Posterior vena cava (tissue), 2 donors: Measurements from ENCODE around the gene RGS3. TPM values are rescaled to one million over a fixed set of nuclear protein-coding genes. Genes with fewer than 3 reads are reported as not detected.

ENCODE experiments used
- DNase-seq: peaks from one replicate; pipeline ENCODE4 v3.0.0-alpha.2; 2020; ENCODE audit warnings: low spot score
- intact Hi-C, 2 donors: fragments of 100-400 bp; cut with DNase I; formaldehyde crosslinking; loops; one replicate each; pipeline versions ENCODE4 v1.14.1 to v1.14.2; 2022 to 2023
- total RNA-seq, 2 donors: library from RNA; stranded (reverse); fragmentation: NEBNext Ultra II Directional; extraction: Animal tissue kit (Norgen Biotek cat#: 25700); gene quantifications; one replicate each; pipeline ENCODE4 v1.2.1, GENCODE V29; 2021
- donor health status: DM: yes; HTN: yes; CAD: no.
- donor health status: DM: yes; HTN: yes; CAD: no.

Gene RGS3
- total RNA-seq, 2 donors from 2014 or later: 66.2 to 71.4 TPM

DNA sequence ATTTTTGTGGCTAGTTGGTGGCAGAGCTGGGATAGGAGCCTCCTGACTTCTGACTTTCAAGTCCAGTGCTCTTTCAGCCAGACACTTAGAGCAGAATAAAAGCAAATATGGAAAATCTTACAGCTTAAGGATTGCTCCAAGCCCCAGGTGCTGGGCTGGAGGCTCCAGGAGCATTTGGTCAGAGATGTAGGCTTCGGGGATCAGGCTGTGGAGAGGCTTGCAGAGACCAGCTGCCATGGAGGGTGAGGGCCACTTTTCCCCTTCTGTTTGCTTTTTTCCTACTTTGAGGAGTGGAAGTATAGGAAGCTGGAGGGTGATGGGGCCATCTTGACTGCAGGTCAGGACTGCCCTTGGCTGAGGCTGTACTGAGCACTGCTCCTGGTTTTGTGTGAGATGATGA, 58.9 kb downstream of the RGS3 start:
- intact Hi-C loops: no loop called here
- no peak for DNase-seq

DNA sequence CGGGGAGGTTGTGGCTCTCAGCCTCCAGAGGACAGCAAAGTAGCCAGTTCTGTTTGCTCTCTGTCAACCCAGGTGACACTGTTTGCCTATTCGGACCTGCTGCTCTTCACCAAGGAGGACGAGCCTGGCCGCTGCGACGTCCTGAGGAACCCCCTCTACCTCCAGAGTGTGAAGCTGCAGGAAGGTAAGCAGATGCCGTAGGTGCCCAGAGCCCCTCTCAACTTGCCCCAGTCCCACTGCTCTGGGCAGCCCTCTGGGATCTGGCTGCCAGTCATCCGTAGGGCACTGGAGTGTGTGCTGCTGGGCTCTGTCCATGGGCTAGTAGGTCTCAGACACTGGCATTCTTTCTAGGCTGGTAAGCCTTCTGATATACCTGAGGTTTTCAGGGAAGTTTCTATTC, 59.3 kb downstream of the RGS3 start:
- no peak for DNase-seq
- intact Hi-C loops: no loop called here

DNA sequence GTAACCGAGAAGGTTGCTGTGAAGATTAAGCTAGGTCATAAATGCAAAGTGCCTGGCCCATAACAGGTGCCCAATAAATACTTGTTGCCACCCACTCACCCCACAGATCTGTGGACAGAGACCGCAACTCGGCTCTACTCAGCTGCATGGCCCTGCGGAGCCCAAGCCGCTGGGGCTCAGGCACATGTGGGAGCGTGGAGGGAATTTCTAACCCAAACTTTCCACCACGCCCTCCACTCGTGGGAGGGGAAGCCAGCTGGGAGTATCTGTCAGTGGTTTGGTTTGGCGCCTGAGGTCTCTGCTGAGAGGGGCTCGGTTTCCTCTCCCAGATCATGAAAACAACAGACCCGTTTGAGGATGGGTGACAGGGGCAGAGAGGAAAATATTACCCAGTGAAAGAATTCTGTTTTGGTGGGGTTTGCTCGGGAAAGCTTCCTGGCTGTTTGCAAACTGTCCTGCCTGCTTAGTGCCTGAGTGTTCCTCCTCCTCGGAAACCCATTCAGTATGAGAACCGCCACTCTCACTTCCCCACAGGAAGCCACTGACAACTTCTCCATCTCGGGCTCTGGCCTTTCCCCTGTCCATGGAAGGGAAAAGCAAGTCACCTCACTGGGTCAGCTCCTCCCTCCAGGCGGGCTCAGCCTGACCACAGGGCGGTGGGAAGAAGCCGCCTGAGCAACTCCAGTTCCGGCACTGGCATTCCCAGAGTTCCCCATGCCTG, 60.1 kb downstream of the RGS3 start:
- intact Hi-C loops: no loop called here

DNA sequence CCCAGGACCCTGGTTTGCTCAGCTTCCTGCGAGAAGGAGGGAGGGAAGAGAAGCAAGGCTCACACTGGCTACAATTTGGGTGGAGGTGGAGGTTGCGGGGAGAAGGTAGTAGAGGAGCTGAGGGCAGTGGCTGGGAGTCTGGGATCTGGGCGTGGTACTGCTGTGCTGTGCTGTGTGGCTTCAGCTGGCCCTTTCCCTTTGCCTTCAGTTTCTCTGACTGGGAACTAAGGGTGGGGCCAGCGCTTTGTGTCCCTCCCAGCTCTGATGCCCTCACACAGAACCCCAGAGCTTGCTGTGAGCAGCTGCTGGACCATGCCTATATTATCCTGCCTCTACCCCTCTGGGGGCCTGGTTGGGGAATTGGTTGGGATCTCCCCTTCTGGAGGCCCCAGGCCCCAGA, 60.9 kb downstream of the RGS3 start:
- no peak for DNase-seq
- intact Hi-C loops: no loop called here

More for the DNA sequence above, 60.1 kb downstream of the RGS3 start:
- DNase-seq: no peak

DNA sequence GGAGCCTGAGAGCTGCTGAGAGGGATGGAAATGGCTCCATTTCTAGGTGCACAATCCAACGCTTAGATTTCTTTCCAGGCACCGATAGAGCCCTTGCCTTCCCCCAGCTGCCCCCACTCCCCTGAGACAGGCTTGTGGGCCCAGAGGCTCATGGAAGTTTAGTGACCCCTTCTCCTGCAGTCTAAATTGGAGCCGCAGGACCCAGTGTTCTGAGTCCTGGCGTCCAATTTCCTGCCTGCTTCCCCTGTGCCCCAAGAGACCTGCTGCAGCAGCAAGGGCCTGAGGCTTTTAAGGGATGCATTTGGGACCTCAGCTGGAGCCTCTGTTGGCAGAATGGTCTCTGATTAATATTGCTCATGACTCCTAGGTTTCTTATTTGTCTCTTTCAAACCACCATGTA, 61.7 kb downstream of the RGS3 start:
- intact Hi-C loops: no loop called here
- no peak for DNase-seq

DNA sequence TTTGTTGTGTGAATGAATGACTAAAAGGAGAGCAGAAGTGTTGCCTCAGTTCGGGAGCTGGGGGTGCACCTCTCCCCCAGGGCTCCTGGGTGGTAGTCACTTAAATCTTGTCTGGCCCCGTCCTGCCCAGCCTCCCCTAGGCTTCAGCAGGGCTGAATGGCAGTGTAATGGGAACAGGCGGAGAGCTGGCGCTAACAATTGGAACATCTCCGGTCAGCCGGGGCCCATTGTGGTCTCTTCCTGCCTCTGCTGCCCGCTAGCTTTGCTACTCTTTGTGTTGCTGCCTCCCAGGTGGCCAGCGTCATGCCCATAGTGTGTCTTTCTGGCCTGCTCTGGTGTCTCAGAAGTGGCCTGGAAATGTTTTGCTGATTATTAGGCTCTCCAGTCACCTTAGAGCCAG, 62.3 kb downstream of the RGS3 start:
- intact Hi-C loops: no loop called here

GRCh38 chr9:113526231-113526746, 62.8 kb downstream of the RGS3 start:
- intact Hi-C loops: no loop called here
- DNase-seq: no peak

More for the DNA sequence above, 62.3 kb downstream of the RGS3 start:
- no peak for DNase-seq

DNA sequence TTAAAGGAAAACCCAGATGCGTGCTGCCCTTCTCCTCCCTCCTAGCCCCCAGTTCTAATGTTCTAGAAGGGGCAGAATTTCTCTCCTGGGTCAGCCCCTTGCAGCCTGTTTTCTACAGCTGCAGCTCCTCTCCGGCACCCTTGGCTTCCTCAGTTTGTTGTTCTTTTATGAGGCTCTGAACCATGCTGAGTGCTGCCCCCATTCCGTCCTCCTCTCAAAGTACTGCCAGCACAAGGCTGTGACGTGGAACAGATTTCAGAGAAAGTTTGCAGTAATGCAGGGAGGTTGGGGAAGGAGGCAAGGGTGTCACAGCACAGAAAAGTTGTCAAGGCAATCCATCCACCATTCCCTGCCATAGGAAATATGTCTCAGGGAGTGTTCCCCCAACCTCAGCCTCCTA, 63.3 kb downstream of the RGS3 start:
- intact Hi-C loops: no loop called here
- DNase-seq: no peak

DNA sequence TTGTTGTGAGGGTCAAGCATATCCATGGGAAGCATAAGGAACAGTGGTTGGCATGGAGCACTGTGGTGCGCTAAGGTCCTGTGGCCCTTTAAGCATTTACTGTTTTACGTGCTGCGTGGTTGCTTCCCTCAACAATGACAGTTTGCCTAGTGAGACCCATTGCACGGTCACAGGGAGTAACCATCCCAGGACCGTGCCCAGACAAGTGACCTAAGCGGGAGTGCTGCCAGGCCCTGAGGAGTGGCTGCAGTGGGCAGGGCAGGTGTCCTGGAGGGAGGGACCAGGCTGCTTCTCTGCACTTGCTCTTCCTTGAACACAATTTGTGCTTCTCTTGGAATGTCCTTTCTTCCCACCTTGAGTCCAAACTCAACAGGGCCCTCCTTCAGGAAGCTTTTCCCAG, 64.6 kb downstream of the RGS3 start:
- DNase-seq: no peak
- intact Hi-C loops: no loop called here

DNA sequence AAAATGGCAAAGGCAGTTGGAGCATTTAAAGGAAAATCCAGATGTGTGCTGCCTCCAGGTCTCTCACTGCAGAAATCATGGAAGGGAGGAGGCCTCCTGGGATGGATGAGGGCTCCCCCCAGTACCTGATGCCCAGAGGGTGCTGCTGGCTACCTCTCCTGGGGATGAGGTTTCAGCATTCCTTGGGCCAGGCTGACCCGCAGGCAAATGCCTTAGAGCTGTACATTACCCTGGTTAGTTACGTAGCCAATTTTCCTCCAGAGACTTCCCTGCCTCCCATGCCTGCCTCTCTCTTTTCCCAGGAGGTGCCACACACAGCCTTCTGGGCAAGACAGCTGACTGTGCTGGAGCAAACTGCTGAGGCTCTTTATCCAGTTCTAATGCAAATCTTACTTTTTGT, 65.3 kb downstream of the RGS3 start:
- peak; percentile 40 for DNase-seq
- intact Hi-C loops: no loop called here

DNA sequence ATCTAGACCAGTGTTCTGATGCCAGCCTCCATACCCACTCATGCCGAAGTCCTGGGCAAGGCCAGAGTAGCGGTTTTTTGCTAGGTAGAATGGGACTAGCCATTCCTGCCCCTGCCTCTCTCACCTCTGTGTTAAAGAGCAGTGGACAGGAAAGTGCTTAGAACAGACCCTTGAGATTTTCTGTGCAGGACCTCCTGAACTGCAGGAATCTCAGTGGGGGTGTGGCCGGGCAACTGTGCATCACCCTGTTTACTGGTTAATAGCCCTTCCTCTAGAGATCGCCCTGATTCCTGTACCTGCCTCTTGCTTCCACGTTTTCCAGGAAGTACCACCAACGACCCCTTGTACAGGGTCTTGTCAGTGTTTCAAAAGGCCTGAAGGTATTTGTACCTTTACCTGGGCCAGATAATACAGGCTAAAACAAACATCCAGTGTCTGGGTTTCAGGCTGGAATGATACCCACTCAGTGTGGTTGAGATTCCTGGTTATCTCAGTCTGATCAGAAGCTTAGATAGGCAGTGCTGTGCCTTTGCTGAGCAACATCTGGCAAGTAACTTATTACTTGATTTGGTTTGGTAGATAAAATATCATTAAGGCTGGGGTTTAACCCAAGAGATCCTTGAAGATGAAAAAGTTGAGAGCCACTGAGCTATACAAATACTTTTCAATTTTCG, 65.9 kb downstream of the RGS3 start:
- peak; percentile 40 for DNase-seq
- intact Hi-C loops: no loop called here

GRCh38 chr9:113530022-113530635, 66.6 kb downstream of the RGS3 start:
- DNase-seq: peak; percentile 40
- intact Hi-C loops: no loop called here

- DNase-seq: no peak
- intact Hi-C loops: no loop called here
Measured at GRCh38 chr9:113530942-113531341, 67.4 kb downstream of the RGS3 start.

- no peak for DNase-seq
- intact Hi-C loops: no loop called here
Measured at GRCh38 chr9:113531919-113532808, 68.6 kb downstream of the RGS3 start.

GRCh38 chr9:113532809-113533190, 69.3 kb downstream of the RGS3 start:
- no peak for DNase-seq
- intact Hi-C loops: no loop called here

DNA sequence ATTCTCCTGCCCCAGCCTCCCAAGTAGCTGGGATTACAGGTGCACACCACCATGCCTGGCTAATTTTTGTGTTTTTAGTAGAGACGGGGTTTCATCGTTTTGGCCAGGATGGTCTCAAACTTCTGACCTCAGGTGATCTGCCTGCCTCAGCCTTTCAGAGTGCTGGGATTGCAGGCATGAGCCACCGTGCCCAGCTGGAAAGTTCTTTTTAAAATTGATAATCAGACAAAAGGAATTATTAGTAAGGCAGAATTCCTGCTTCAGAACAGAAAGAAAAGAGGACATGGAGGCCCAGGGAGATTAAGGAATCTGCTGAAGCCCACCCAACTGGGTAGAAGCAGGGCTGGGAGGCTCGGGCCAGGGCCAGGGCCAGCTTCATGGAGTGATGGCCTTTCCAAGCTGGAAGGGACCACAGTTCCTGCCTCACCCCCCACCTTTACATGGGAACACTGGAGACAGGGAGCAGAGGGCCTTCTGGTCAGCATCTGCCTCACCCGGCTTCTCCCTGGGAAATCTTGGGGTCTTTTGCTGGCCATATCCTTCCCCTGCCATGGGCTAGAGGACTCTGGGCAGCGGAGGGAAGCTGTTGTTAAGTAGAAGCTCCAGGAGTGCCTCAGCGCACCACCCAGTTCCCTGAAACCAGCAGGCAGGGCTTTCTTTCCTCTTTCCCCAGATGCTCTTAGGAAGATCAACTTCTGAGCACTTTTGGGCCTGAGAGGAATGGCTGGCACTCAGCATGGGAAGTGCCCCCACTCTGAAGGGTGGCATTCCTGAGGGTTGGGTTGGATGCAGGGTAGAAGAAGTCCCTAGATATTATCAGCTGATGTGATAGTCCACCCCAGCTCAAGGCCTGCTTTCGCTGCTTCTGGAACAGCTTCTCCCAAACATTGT, 70.1 kb downstream of the RGS3 start:
- intact Hi-C loops: no loop called here
- no peak for DNase-seq

DNA sequence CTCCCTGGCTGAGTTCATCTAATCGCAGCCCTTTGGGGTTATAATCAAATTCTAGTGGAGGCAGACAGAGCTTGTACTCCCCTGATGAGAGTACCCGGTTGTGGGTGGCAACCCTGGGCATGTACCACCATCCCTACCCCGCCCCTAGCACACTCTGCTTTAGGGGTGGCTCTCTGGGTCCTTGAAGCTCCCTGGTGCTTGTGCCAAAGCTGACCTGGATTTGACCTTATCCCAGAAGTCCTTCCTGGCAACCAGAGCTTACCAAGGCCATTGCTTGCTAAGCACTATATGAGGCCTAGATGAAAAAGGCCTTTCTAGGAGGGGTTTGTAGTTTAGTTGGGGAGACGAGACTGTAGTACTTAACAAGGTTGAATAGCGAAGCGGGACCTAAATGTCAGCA, 72.2 kb downstream of the RGS3 start:
- intact Hi-C loops: no loop called here
- DNase-seq: no peak

- no peak for DNase-seq
- intact Hi-C loops: no loop called here
Measured at GRCh38 chr9:113536166-113536482, 72.6 kb downstream of the RGS3 start.
